Ishikawa (cell line): ENCODE measurements around the gene ASB10.

Experiments
- EGR1 ChIP-seq: IDR thresholded peaks from 2 replicates; pipeline ENCODE4 v1.6.1; 2012
- EP300 ChIP-seq: IDR thresholded peaks from 2 replicates; pipeline ENCODE4 v1.6.1; 2012; ENCODE audit warnings: borderline replicate concordance
- MAX ChIP-seq: IDR thresholded peaks from 2 replicates; pipeline ENCODE4 v1.6.1; 2012
- REST ChIP-seq: IDR thresholded peaks from 2 replicates; pipeline ENCODE4 v1.6.1; 2012; ENCODE audit warnings: low read depth, mild to moderate bottlenecking
- ZBTB7A ChIP-seq: IDR thresholded peaks from 2 replicates; pipeline ENCODE4 v1.6.1; 2012; ENCODE audit warnings: low read depth

- no peak for TF ChIP-seq ZBTB7A
- no peak for TF ChIP-seq EGR1
- no peak for TF ChIP-seq MAX
- no peak for TF ChIP-seq EP300
- no peak for TF ChIP-seq REST
Observed at GRCh38 chr7:151232917-151233701, 46.1 kb upstream of the ASB10 start.
